ENCODE measurements around the gene CPSF4L.

Gene CPSF4L

DNA sequence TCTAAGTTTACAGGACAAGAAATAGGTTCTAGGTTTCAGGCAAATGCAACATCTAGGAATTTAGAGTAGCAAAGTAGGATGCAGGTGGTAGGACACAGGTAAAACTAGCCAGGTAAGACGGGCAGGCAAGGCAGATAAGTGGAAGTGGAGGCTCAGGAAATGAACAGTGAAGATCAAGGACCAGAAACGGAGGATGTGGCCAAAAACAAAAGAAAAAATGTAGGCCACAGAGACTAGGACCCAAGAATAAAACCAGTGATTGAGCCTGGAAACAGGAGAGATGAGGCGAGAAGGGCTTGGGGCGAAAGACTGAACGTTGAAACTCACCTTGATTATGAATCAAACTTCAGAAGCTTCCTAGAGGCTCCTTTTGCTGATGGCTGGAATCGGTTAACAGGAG lies 24.0 kb downstream of the CPSF4L start:
- H3K4me3 ChIP-seq (ENCODE audit: low read depth, low read length), result no peak overlapping the region
- no peak for DNase-seq (ENCODE audit: low read depth)
- TF ChIP-seq, protein P1, sequence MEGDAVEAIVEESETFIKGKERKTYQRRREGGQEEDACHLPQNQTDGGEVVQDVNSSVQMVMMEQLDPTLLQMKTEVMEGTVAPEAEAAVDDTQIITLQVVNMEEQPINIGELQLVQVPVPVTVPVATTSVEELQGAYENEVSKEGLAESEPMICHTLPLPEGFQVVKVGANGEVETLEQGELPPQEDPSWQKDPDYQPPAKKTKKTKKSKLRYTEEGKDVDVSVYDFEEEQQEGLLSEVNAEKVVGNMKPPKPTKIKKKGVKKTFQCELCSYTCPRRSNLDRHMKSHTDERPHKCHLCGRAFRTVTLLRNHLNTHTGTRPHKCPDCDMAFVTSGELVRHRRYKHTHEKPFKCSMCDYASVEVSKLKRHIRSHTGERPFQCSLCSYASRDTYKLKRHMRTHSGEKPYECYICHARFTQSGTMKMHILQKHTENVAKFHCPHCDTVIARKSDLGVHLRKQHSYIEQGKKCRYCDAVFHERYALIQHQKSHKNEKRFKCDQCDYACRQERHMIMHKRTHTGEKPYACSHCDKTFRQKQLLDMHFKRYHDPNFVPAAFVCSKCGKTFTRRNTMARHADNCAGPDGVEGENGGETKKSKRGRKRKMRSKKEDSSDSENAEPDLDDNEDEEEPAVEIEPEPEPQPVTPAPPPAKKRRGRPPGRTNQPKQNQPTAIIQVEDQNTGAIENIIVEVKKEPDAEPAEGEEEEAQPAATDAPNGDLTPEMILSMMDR (IDR thresholded peaks at IDR 0.05; ENCODE audit: low read depth, low read length, missing control alignments), result no peak
- in situ Hi-C loops (cut with HindIII; ENCODE audit: low sequenced_read_pairs), result no loop called here

DNA sequence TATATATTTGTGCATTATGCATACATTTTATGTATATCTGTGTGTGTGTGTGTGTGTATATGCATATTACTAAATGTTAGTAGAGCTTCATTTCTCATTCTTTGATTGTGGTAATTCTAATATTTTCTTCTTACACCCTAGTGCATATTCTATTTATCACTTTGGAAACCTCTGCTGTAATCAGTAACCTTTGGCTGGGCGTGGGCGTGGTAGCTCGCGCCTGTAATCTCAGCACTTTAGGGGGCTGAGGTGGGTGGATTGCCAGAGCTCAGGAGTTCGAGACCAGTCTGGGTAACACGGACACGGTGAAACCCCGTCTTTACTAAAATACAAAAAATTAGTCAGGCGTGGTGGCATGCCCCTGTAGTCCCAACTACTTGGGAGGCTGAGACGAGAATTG lies 26.9 kb downstream of the CPSF4L start:
- H3K4me3 ChIP-seq (ENCODE audit: low read depth, low read length), result no peak overlapping the region
- in situ Hi-C loops (cut with HindIII; ENCODE audit: low sequenced_read_pairs), result no loop called here
- no peak for DNase-seq (ENCODE audit: low read depth)
- TF ChIP-seq, protein P1 (IDR thresholded peaks at IDR 0.05; ENCODE audit: low read depth, low read length, missing control alignments), result no peak

GRCh38 chr17:73232587-73233373 lies 28.9 kb downstream of the CPSF4L start:
- no peak for DNase-seq (ENCODE audit: low read depth)
- TF ChIP-seq, protein P1 (IDR thresholded peaks at IDR 0.05; ENCODE audit: low read depth, low read length, missing control alignments), result no peak
- in situ Hi-C loops (cut with HindIII; ENCODE audit: low sequenced_read_pairs), result no loop called here
- H3K4me3 ChIP-seq (ENCODE audit: low read depth, low read length), result peak overlapping the region; percentile 92

- TF ChIP-seq, protein P1 (IDR thresholded peaks at IDR 0.05; ENCODE audit: low read depth, low read length, missing control alignments), result peak; percentile 11
- in situ Hi-C loops (cut with HindIII; ENCODE audit: low sequenced_read_pairs), result no loop called here
- peak overlapping the region; percentile 92 for H3K4me3 ChIP-seq (ENCODE audit: low read depth, low read length)
- peak; percentile 78 for DNase-seq (ENCODE audit: low read depth)
These were observed 29.7 kb downstream of the CPSF4L start for GRCh38 chr17:73231841-73232586.

DNA sequence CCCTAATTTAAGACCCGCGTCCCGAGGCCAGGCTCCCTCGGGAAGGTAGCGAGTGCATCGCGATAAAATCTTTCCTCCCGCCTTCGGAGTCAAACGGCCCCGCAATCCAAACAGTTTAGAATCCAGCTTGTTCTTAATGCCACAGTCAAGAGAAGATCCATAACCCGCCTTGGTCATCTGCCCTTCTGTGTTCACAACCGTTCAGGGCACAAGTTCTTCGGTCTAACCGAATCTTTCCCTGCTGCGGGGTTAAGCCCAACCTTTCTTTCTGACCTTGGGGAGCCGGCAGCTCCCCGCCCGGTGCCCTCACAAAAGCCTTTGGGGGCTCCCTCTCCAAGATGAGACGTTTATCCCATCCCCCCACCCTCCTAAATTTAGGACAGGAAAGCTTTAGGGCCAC lies 30.3 kb downstream of the CPSF4L start:
- no peak for DNase-seq (ENCODE audit: low read depth)
- H3K4me3 ChIP-seq (ENCODE audit: low read depth, low read length), result peak overlapping the region; percentile 92
- TF ChIP-seq, protein P1 (IDR thresholded peaks at IDR 0.05; ENCODE audit: low read depth, low read length, missing control alignments), result no peak
- in situ Hi-C loops (cut with HindIII; ENCODE audit: low sequenced_read_pairs), result no loop called here

GRCh38 chr17:73230088-73230487 lies 31.6 kb downstream of the CPSF4L start:
- DNase-seq (ENCODE audit: low read depth), result no peak
- TF ChIP-seq, protein P1 (IDR thresholded peaks at IDR 0.05; ENCODE audit: low read depth, low read length, missing control alignments), result no peak
- H3K4me3 ChIP-seq (ENCODE audit: low read depth, low read length), result no peak overlapping the region
- in situ Hi-C loops (cut with HindIII; ENCODE audit: low sequenced_read_pairs), result no loop called here

Data from astrocyte of the cerebellum (primary cell).